ENCODE data around the gene RPL26. TPM values are rescaled to one million over a fixed set of nuclear protein-coding genes. Genes with fewer than 3 reads are reported as not detected.

The RPL26 gene
- total and polyA plus RNA-seq, 2 donors (not counting 3 experiments of a cell fraction or from before 2014, with no cell fraction given): 1,805 to 2,229 TPM

DNA sequence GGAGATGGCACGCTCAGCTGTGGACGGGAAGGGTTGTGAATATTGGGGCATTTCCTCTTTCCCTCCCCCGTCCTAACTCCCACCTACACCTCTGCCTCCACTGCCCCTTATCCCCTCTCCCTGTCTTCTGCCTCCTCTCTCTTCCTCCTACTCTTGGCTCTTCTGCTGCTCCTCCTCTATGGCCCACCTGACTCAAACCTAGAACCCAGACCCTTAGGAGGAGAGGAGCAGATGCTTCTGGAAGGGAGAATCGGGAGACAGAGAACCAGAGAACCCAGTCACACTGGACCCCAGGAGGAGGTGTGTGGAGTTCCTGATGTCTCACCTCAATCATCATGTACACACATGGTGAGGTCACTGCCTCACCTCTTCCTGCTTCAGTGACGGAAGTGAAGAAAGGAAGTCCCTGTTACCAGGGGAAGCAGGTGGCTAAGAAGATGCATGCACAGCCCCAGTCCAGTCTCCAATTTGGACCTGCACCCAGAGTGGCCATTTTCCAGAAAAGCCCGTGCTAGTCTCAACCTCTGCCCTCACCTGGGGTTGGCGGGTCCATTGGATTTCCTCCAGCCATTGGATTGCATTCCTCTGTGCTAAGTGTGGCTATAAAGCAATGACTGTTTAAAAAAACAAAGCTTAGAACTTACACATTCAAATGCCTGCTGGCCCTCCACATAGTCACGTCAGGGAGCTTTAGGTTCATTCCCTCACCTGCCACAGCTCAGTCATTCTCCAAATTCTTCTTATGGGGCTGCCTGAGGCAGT, 10.7 kb upstream of the RPL26 start:
- no peaks in the 10 kb centered on the region for H3K79me2 ChIP-seq (ENCODE audit: control insufficient read depth, insufficient read depth, low read length)
- no peak overlapping the region for H3K4me2 ChIP-seq (ENCODE audit: insufficient read depth, low read length)
- H3K4me3 ChIP-seq (replicated peaks in 1 of 3; ENCODE audit: insufficient read depth in 1 of 3, low read depth in 1 of 3, low read length in 3 of 3): no peak overlapping the region
- POLR2A ChIA-PET: no interaction called here
- no TSS peak for BruUV-seq (replicated peaks)
- DNase-seq (ENCODE audit: low read depth, low spot score) (no peak), FAIRE-seq (peak; percentile 50)
- TF ChIP-seq FOS (IDR thresholded peaks at IDR 0.05; ENCODE audit: borderline replicate concordance, insufficient read depth, low read length) (peak; percentile 10), POLR2AphosphoS5 (IDR thresholded peaks at IDR 0.05; ENCODE audit: insufficient read depth, low read depth, low read length) (no peak)
- TF ChIP-seq, protein P1, sequence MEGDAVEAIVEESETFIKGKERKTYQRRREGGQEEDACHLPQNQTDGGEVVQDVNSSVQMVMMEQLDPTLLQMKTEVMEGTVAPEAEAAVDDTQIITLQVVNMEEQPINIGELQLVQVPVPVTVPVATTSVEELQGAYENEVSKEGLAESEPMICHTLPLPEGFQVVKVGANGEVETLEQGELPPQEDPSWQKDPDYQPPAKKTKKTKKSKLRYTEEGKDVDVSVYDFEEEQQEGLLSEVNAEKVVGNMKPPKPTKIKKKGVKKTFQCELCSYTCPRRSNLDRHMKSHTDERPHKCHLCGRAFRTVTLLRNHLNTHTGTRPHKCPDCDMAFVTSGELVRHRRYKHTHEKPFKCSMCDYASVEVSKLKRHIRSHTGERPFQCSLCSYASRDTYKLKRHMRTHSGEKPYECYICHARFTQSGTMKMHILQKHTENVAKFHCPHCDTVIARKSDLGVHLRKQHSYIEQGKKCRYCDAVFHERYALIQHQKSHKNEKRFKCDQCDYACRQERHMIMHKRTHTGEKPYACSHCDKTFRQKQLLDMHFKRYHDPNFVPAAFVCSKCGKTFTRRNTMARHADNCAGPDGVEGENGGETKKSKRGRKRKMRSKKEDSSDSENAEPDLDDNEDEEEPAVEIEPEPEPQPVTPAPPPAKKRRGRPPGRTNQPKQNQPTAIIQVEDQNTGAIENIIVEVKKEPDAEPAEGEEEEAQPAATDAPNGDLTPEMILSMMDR (IDR thresholded peaks at IDR 0.05; ENCODE audit: extremely low read depth in 1 of 2, insufficient read depth in 1 of 2, low read depth in 1 of 2, low read length in 2 of 2): no peak
- H3K4me1 ChIP-seq (ENCODE audit: control insufficient read depth, extremely low read depth, insufficient read depth, low read length): peaks cover 4% of the 10 kb centered on the region
- dilution Hi-C loops (cut with MboI; ENCODE audit: extremely low pct_ligation_motif_present, low sequenced_read_pairs) (no loop called here), intact Hi-C loops (cut with micrococcal nuclease) (no loop called here)
- H3K27me3 ChIP-seq (ENCODE audit: control insufficient read depth in 2 of 2, insufficient read depth in 2 of 2, low read length in 2 of 2): peaks cover 13 to 18% of the 10 kb centered on the region in 2 experiments
- no peaks in the 10 kb centered on the region for H3K36me3 ChIP-seq (ENCODE audit: control insufficient read depth in 2 of 2, extremely low read depth in 1 of 2, insufficient read depth in 2 of 2, low read length in 2 of 2)
- H4K20me1 ChIP-seq (replicated peaks; ENCODE audit: control insufficient read depth, extremely low read depth, insufficient read depth, low read length): no peaks in the 10 kb centered on the region
- CTCF ChIA-PET: interaction anchor here (1.2 to 2.1 kb wide), 4 partner anchors 10 to 392 kb away, joined by 3 to 10 read pairs (median 6); no protein-coding TSS in a partner anchor
- H3K27ac ChIP-seq (ENCODE audit: insufficient read depth, low read depth, low read length): no peak overlapping the region
- H3K9me3 ChIP-seq (replicated peaks; ENCODE audit: control insufficient read depth, insufficient read depth, low read length): no peaks in the 10 kb centered on the region
- no peak overlapping the region for H3K9ac ChIP-seq (replicated peaks; ENCODE audit: extremely low read depth, insufficient read depth, low read length)
- H3K9me1 ChIP-seq (replicated peaks; ENCODE audit: control insufficient read depth, extremely low read depth, insufficient read depth, low read length): no peaks in the 10 kb centered on the region
- no peak overlapping the region for H2AFZ ChIP-seq (ENCODE audit: low read depth, low read length)

All from endothelial cell of umbilical vein (primary cell).